ENCODE results near the gene IMPDH2.
"Not testable (repeated sequence)": the region's sequence is repeated elsewhere in the genome, so short reads cannot be mapped to it uniquely, and the experiment has no call there.

IMPDH2 gene

GRCh38 chr3:49021813-49022687 is 7.1 kb downstream of the IMPDH2 start, which contains the start of gene NDUFAF3:
TSS of gene NDUFAF3 (plus strand) at chr3:49022121. CDS start at chr3:49022145, 24 bp downstream.
- DNase-seq (ENCODE audit: low read depth in 2 of 2) = peak; percentile 79 to 84

- DNase-seq (ENCODE audit: low read depth in 2 of 2) = peak; percentile 94 to 95
These were observed 7.9 kb downstream of the IMPDH2 start for GRCh38 chr3:49021213-49021812.

GRCh38 chr3:49020330-49021212 is 8.6 kb downstream of the IMPDH2 start:
- DNase-seq (ENCODE audit: low read depth in 2 of 2) = no peak

- DNase-seq (ENCODE audit: low read depth in 2 of 2) = no peak
These were observed 9.3 kb downstream of the IMPDH2 start for GRCh38 chr3:49019941-49020329.

- DNase-seq (ENCODE audit: low read depth in 2 of 2) = no peak
These were observed 10.5 kb downstream of the IMPDH2 start for GRCh38 chr3:49018707-49019006.

GRCh38 chr3:49017971-49018706 is 11.1 kb downstream of the IMPDH2 start, which contains the start of gene DALRD3:
TSS of gene DALRD3 (minus strand) at chr3:49018580. CDS start at chr3:49018564, 16 bp downstream.
- no peak for DNase-seq (ENCODE audit: low read depth in 2 of 2)

- no peak for DNase-seq (ENCODE audit: low read depth in 2 of 2)
These were observed 11.8 kb downstream of the IMPDH2 start for GRCh38 chr3:49017229-49017970.

GRCh38 chr3:49016414-49017228 is 12.6 kb downstream of the IMPDH2 start:
- DNase-seq (ENCODE audit: low read depth in 2 of 2) = no peak

GRCh38 chr3:49015765-49016164 is 13.4 kb downstream of the IMPDH2 start:
- DNase-seq (ENCODE audit: low read depth in 2 of 2) = no peak

- no peak for DNase-seq (ENCODE audit: low read depth in 2 of 2)
These were observed 14.1 kb downstream of the IMPDH2 start for GRCh38 chr3:49015072-49015471.

- no peak for DNase-seq (ENCODE audit: low read depth in 2 of 2)
These were observed 15.2 kb downstream of the IMPDH2 start for GRCh38 chr3:49013738-49014660.

GRCh38 chr3:49013113-49013737 is 16.0 kb downstream of the IMPDH2 start:
- no peak for DNase-seq (ENCODE audit: low read depth in 2 of 2)

- no peak for DNase-seq (ENCODE audit: low read depth in 2 of 2)
These were observed 16.7 kb downstream of the IMPDH2 start for GRCh38 chr3:49012441-49013017.

- DNase-seq (ENCODE audit: low read depth in 2 of 2) = no peak
These were observed 19.8 kb downstream of the IMPDH2 start for GRCh38 chr3:49009396-49009795.

- not testable (repeated sequence) for DNase-seq (ENCODE audit: low read depth in 2 of 2)
These were observed 20.6 kb downstream of the IMPDH2 start for GRCh38 chr3:49008627-49009026.

GRCh38 chr3:49007771-49008528 is 21.2 kb downstream of the IMPDH2 start:
- peak; percentile 78 to 84 for DNase-seq (ENCODE audit: low read depth in 2 of 2)

Data from stimulated activated CD8-positive, alpha-beta memory T cell treated with anti-CD3 and anti-CD28 coated beads, Interleukin-15, amount 100 ng/mL, for 4 hours (primary cell).